GM11168 (cell line): ENCODE measurements around the gene IL21R.
"Not testable (repeated sequence)": the region's sequence is repeated elsewhere in the genome, so short reads cannot be mapped to it uniquely, and the experiment has no call there.

Experiments used
- in situ Hi-C: fragments of 300-500 bp; cut with MboI; formaldehyde crosslinking; loops from one replicate; pipeline ENCODE4 v1.12.0; 2022; ENCODE audit warnings: low sequenced_read_pairs; ENCODE audit not compliant: unreplicated experiment

The IL21R gene

GRCh38 chr16:27424772-27425498, 23.0 kb downstream of the IL21R start:
- in situ Hi-C loops, result no loop called here

- in situ Hi-C loops, result no loop called here
Measured at GRCh38 chr16:27425961-27426360, 24.0 kb downstream of the IL21R start.

GRCh38 chr16:27426423-27427408, 24.7 kb downstream of the IL21R start:
- in situ Hi-C loops, result no loop called here

- in situ Hi-C loops, result no loop called here
Measured at GRCh38 chr16:27427538-27427937, 25.6 kb downstream of the IL21R start.

- in situ Hi-C loops, result no loop called here
Measured at GRCh38 chr16:27428026-27428785, 26.2 kb downstream of the IL21R start.

- in situ Hi-C loops, result no loop called here
Measured at GRCh38 chr16:27429330-27429871, 27.4 kb downstream of the IL21R start.

- in situ Hi-C loops, result no loop called here
Measured at GRCh38 chr16:27429981-27430441, 28.0 kb downstream of the IL21R start.

- in situ Hi-C loops, result no loop called here
Measured at GRCh38 chr16:27430512-27430911, 28.5 kb downstream of the IL21R start.

GRCh38 chr16:27430923-27431484, 29.0 kb downstream of the IL21R start:
- in situ Hi-C loops, result no loop called here

GRCh38 chr16:27431773-27432532, 30.0 kb downstream of the IL21R start:
- in situ Hi-C loops, result no loop called here

GRCh38 chr16:27432558-27432957, 30.6 kb downstream of the IL21R start:
- in situ Hi-C loops, result no loop called here

GRCh38 chr16:27433191-27433590, 31.2 kb downstream of the IL21R start:
- in situ Hi-C loops, result not testable (repeated sequence)

GRCh38 chr16:27433636-27434035, 31.7 kb downstream of the IL21R start:
- in situ Hi-C loops, result no loop called here

GRCh38 chr16:27434141-27435051, 32.4 kb downstream of the IL21R start:
- in situ Hi-C loops, result no loop called here

- in situ Hi-C loops, result not testable (repeated sequence)
Measured at GRCh38 chr16:27435146-27435545, 33.2 kb downstream of the IL21R start.

- in situ Hi-C loops, result no loop called here
Measured at GRCh38 chr16:27436065-27436464, 34.1 kb downstream of the IL21R start.

GRCh38 chr16:27436921-27437650, 35.1 kb downstream of the IL21R start:
- in situ Hi-C loops, result no loop called here
